A673 (cell line): ENCODE measurements around the gene MTHFR.

Experiments
- EZH2 ChIP-seq: fragments of 200-600 bp; sonication (generic); IDR thresholded peaks from 2 replicates; pipeline ENCODE4 v1.6.1; 2017; ENCODE audit warnings: borderline replicate concordance, low read depth, mild to moderate bottlenecking, mixed read lengths, antibody characterized with exemption, low read length; ENCODE audit not compliant: poor library complexity, severe bottlenecking
- TF ChIP-seq, protein P1 (sequence below): fragments of 300-800, 200-600 bp; sonication (generic); conservative IDR thresholded peaks from 2 replicates; pipeline ENCODE4 v1.5.1; 2017; ENCODE audit warnings: low read depth, mild to moderate bottlenecking, antibody characterized with exemption, low read length, moderate library complexity, mixed read lengths

GRCh38 chr1:11835441-11836225 is 29.9 kb upstream of the MTHFR start:
- TF ChIP-seq, protein P1, sequence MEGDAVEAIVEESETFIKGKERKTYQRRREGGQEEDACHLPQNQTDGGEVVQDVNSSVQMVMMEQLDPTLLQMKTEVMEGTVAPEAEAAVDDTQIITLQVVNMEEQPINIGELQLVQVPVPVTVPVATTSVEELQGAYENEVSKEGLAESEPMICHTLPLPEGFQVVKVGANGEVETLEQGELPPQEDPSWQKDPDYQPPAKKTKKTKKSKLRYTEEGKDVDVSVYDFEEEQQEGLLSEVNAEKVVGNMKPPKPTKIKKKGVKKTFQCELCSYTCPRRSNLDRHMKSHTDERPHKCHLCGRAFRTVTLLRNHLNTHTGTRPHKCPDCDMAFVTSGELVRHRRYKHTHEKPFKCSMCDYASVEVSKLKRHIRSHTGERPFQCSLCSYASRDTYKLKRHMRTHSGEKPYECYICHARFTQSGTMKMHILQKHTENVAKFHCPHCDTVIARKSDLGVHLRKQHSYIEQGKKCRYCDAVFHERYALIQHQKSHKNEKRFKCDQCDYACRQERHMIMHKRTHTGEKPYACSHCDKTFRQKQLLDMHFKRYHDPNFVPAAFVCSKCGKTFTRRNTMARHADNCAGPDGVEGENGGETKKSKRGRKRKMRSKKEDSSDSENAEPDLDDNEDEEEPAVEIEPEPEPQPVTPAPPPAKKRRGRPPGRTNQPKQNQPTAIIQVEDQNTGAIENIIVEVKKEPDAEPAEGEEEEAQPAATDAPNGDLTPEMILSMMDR, result no peak
- TF ChIP-seq EZH2, result no peak
